K562 (cell line): ENCODE measurements around the gene STK32C. TPM values are rescaled to one million over a fixed set of nuclear protein-coding genes. Genes with fewer than 3 reads are reported as not detected.

ENCODE experiments used
- ELF2 ChIP-seq: fragments of 250-450 bp; sonication (Bioruptor Pico); IDR thresholded peaks from 2 replicates; pipeline ENCODE4 v1.5.0; 2021; ENCODE audit warnings: mild to moderate bottlenecking
- EZH2 ChIP-seq: IDR thresholded peaks from 2 replicates; pipeline ENCODE4 v1.6.1; 2012; ENCODE audit warnings: low read depth, mild to moderate bottlenecking, inconsistent platforms, low read length, borderline replicate concordance
- HMG20B ChIP-seq: fragments of 250-450 bp; sonication (Bioruptor Pico); IDR thresholded peaks from 2 replicates; pipeline ENCODE4 v1.5.0; 2021; ENCODE audit warnings: mild to moderate bottlenecking
- HNRNPLL ChIP-seq: fragments of 200-400 bp; formaldehyde crosslinking; IDR thresholded peaks from 2 replicates; pipeline ENCODE4 v1.6.1; 2017; ENCODE audit warnings: low read length, low read depth, mild to moderate bottlenecking; ENCODE audit not compliant: poor library complexity, severe bottlenecking
- MEIS2 ChIP-seq: fragments of 450-650 bp; IDR thresholded peaks from 2 replicates; pipeline ENCODE4 v1.6.1; 2014; ENCODE audit warnings: mild to moderate bottlenecking; ENCODE audit not compliant: partially characterized antibody
- NR3C1 ChIP-seq: sonication (generic); formaldehyde crosslinking; IDR thresholded peaks from 2 replicates; pipeline ENCODE4 v1.8.1; 2022; ENCODE audit warnings: missing genetic modification reagents
- NUFIP1 ChIP-seq: fragments of 450-650 bp; IDR thresholded peaks from 2 replicates; pipeline ENCODE4 v1.6.1; 2018; ENCODE audit not compliant: partially characterized antibody
- RBM39 ChIP-seq: fragments of 200-400 bp; formaldehyde crosslinking; optimal IDR thresholded peaks from 2 replicates; pipeline ENCODE3; 2018; ENCODE audit warnings: low read depth, low read length
- U2AF1 ChIP-seq: fragments of 200-400 bp; formaldehyde crosslinking; optimal IDR thresholded peaks from 2 replicates; pipeline ENCODE3; 2017; ENCODE audit warnings: mild to moderate bottlenecking, low read depth, low read length, moderate library complexity
- ZBED1 ChIP-seq: IDR thresholded peaks from 2 replicates; pipeline ENCODE4 v1.6.1; 2014
- ZNF232 ChIP-seq: sonication (generic); formaldehyde crosslinking; IDR thresholded peaks from 2 replicates; pipeline ENCODE4 v1.8.0; 2022; ENCODE audit warnings: mild to moderate bottlenecking, missing genetic modification reagents
- ZNF24 ChIP-seq: fragments of 450-650 bp; IDR thresholded peaks from 2 replicates; pipeline ENCODE4 v1.6.1; 2016
- polyA plus RNA-seq, 8 experiments: library from polyadenylated mRNA; depleted of rRNA in 4 of 8; stranded (reverse) in 5 of 8; unstranded in 3 of 8; fragments of >200 nt; fragmentation: Nextera tagmentation in 2 of 8; fragmentation: Illumina TruSeq in 1 of 8; extraction: Ambion mirVana in 2 of 8; extraction: Trizol in 1 of 8; gene quantifications; 2 replicates each; pipeline versions ENCODE4 v1.2.1 to v1.2.3, GENCODE V29; 2011 to 2014; ENCODE audit warnings: inconsistent platforms in 1 of 8, missing spikeins in 1 of 8
- total RNA-seq, 7 experiments: library from RNA; depleted of rRNA in 6 of 7; stranded (reverse); fragments of >200 nt in 6 of 7; fragmentation: Illumina TruSeq in 2 of 7; extraction: Trizol in 2 of 7; gene quantifications; 2 replicates each; pipeline versions ENCODE4 v1.2.1 to v1.2.3, GENCODE V29; 2011 to 2021; ENCODE audit warnings: low replicate concordance in 1 of 7
- TF ChIP-seq, protein P1 (sequence below), 2 experiments: fragments of 450-650 bp; formaldehyde crosslinking in 1 of 2; IDR thresholded peaks; 2 replicates each; pipeline versions ENCODE4 v1.4.0 to v1.6.1; 2014 to 2020; ENCODE audit warnings: mild to moderate bottlenecking in 2 of 2, borderline replicate concordance in 1 of 2, low read depth in 1 of 2
- TF ChIP-seq, protein P2 (sequence below): fragments of 250-450 bp; sonication (Bioruptor Pico); IDR thresholded peaks from 2 replicates; pipeline ENCODE4 v1.4.0; 2020
- TF ChIP-seq, protein P3 (sequence below): fragments of 450-650 bp; IDR thresholded peaks from 2 replicates; pipeline ENCODE4 v1.6.1; 2016; ENCODE audit warnings: missing biosample characterization, missing genetic modification characterization
- TF ChIP-seq, protein P4 (sequence below): fragments of 450-650 bp; IDR thresholded peaks from 2 replicates; pipeline ENCODE4 v1.6.1; 2017; ENCODE audit warnings: mild to moderate bottlenecking, moderate library complexity

STK32C gene
- total and polyA plus RNA-seq, 9 of the 15 experiments (the other 6 are each of a cell fraction or from before 2014, with no cell fraction given) = 1.5 to 20.9 (median 6.5) TPM

DNA sequence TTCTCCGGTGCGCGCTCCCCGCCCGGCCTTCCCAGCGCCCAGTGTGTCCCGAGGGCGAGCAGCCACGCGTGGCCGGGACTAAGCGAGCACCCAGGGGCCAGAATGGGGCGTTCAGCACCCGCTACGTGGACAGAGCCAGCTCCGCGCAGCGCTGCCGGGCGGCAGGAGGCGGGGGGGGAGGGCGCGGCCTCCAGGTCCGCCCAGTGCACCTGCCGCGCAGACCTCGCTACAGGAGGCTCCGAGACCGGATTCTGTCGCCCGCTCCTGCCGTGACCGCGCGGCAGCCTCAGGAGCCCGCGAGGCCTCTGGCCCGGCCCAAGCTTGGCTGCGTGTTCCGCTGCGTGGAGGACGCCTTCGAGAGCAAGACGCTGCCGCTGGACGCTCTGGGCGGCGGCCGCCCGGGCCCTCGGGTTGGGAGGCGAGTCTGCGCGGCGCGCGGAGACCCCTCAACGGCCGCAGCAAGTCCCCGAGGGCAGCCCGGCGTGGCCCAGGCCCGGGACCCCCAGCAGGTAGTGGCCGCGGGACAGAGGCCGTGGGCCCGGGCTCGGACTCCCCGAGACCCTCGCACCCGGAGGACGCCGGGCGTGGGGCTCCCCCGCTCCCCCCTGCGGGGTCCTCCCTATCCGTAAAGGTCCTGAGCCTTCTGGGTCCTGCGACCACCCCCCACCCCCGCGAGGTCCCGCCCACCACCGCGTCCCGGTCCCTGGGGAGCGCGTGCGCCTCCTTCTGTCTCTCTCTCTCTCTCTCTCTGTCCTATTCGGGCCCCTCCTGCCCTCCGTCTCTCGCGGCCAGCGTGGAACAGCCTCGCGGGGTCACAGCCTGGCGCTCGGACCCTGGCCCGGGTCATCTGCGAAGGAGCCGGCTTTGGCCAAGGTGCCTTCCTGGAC lies 121.9 kb downstream of the STK32C start (continued):
- TF ChIP-seq, protein P1, sequence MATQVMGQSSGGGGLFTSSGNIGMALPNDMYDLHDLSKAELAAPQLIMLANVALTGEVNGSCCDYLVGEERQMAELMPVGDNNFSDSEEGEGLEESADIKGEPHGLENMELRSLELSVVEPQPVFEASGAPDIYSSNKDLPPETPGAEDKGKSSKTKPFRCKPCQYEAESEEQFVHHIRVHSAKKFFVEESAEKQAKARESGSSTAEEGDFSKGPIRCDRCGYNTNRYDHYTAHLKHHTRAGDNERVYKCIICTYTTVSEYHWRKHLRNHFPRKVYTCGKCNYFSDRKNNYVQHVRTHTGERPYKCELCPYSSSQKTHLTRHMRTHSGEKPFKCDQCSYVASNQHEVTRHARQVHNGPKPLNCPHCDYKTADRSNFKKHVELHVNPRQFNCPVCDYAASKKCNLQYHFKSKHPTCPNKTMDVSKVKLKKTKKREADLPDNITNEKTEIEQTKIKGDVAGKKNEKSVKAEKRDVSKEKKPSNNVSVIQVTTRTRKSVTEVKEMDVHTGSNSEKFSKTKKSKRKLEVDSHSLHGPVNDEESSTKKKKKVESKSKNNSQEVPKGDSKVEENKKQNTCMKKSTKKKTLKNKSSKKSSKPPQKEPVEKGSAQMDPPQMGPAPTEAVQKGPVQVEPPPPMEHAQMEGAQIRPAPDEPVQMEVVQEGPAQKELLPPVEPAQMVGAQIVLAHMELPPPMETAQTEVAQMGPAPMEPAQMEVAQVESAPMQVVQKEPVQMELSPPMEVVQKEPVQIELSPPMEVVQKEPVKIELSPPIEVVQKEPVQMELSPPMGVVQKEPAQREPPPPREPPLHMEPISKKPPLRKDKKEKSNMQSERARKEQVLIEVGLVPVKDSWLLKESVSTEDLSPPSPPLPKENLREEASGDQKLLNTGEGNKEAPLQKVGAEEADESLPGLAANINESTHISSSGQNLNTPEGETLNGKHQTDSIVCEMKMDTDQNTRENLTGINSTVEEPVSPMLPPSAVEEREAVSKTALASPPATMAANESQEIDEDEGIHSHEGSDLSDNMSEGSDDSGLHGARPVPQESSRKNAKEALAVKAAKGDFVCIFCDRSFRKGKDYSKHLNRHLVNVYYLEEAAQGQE (IDR thresholded peaks at IDR 0.05; ENCODE audit: borderline replicate concordance) = peak; percentile 97
- TF ChIP-seq, protein P1 (CRISPR knock-in tag; IDR thresholded peaks at IDR 0.05; ENCODE audit: low read depth) = peak; percentile 94
- TF ChIP-seq HNRNPLL (no peak), RBM39 (no peak), NUFIP1 (no peak), EZH2 (no peak), NR3C1 (CRISPR knock-in tag) (peak; percentile 65; the same call in 1 of the 2 replicates), HMG20B (CRISPR knock-in tag) (no peak), ZNF232 (CRISPR knock-in tag) (no peak), ZBED1 (no peak), MEIS2 (no peak), U2AF1 (no peak), ELF2 (CRISPR knock-in tag) (no peak), ZNF24 (no peak)
- TF ChIP-seq, protein P2, sequence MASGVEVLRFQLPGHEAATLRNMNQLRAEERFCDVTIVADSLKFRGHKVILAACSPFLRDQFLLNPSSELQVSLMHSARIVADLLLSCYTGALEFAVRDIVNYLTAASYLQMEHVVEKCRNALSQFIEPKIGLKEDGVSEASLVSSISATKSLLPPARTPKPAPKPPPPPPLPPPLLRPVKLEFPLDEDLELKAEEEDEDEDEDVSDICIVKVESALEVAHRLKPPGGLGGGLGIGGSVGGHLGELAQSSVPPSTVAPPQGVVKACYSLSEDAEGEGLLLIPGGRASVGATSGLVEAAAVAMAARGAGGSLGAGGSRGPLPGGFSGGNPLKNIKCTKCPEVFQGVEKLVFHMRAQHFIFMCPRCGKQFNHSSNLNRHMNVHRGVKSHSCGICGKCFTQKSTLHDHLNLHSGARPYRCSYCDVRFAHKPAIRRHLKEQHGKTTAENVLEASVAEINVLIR (CRISPR knock-in tag) = no peak
- TF ChIP-seq, protein P3, sequence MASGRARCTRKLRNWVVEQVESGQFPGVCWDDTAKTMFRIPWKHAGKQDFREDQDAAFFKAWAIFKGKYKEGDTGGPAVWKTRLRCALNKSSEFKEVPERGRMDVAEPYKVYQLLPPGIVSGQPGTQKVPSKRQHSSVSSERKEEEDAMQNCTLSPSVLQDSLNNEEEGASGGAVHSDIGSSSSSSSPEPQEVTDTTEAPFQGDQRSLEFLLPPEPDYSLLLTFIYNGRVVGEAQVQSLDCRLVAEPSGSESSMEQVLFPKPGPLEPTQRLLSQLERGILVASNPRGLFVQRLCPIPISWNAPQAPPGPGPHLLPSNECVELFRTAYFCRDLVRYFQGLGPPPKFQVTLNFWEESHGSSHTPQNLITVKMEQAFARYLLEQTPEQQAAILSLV (tag) = no peak
- TF ChIP-seq, protein P4, sequence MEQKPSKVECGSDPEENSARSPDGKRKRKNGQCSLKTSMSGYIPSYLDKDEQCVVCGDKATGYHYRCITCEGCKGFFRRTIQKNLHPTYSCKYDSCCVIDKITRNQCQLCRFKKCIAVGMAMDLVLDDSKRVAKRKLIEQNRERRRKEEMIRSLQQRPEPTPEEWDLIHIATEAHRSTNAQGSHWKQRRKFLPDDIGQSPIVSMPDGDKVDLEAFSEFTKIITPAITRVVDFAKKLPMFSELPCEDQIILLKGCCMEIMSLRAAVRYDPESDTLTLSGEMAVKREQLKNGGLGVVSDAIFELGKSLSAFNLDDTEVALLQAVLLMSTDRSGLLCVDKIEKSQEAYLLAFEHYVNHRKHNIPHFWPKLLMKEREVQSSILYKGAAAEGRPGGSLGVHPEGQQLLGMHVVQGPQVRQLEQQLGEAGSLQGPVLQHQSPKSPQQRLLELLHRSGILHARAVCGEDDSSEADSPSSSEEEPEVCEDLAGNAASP = no peak
